Measurements from ENCODE around the gene DNM1.

GRCh38 chr9:128271512-128271911 is 68.3 kb downstream of the DNM1 start:
- TF ChIP-seq, protein P1, sequence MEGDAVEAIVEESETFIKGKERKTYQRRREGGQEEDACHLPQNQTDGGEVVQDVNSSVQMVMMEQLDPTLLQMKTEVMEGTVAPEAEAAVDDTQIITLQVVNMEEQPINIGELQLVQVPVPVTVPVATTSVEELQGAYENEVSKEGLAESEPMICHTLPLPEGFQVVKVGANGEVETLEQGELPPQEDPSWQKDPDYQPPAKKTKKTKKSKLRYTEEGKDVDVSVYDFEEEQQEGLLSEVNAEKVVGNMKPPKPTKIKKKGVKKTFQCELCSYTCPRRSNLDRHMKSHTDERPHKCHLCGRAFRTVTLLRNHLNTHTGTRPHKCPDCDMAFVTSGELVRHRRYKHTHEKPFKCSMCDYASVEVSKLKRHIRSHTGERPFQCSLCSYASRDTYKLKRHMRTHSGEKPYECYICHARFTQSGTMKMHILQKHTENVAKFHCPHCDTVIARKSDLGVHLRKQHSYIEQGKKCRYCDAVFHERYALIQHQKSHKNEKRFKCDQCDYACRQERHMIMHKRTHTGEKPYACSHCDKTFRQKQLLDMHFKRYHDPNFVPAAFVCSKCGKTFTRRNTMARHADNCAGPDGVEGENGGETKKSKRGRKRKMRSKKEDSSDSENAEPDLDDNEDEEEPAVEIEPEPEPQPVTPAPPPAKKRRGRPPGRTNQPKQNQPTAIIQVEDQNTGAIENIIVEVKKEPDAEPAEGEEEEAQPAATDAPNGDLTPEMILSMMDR (IDR thresholded peaks at IDR 0.05), result no peak
- TF ChIP-seq POLR2A (IDR thresholded peaks at IDR 0.05) (no peak), EP300 (IDR thresholded peaks at IDR 0.05) (no peak)
